ENCODE data around the gene ANLN.
A peak's percentile ranks its signal among the peaks of the same experiment; 100 is the strongest.

The ANLN gene

DNA sequence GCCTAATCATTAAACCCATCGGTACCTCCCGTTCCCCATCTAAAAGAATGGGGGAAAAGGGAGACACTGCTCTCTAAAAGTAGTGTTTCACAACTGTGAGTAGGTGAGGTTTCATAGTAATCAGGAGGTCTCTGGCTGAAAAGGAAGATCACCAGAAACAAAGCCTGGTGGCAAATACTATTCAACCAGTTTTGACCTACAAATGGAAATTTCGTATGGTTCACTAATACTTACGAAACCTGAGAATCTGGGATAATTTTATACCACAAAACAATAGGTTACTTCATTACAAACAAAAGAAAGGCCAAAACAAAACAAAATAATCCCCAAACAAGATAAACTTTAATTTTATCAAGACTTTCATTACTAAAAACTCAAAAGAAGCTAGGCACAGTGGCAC is 28.4 kb upstream of the ANLN start:
- Histone ChIP-seq H3K27ac (no peak overlapping the region), H3K27me3 (peaks cover 18% of the 10 kb centered on the region), H3K4me3 (ENCODE audit: low read depth in 1 of 2, low read length in 1 of 2) (no peak overlapping the region), H3K4me1 (ENCODE audit: control insufficient read depth in 1 of 2, insufficient read depth in 1 of 2, low read depth in 1 of 2, low read length in 1 of 2) (peaks cover 0 to under 1% of the 10 kb centered on the region in 2 experiments), H3K36me3 (no peaks in the 10 kb centered on the region), H3K9me3 (no peaks in the 10 kb centered on the region)
- TF ChIP-seq, protein P1, sequence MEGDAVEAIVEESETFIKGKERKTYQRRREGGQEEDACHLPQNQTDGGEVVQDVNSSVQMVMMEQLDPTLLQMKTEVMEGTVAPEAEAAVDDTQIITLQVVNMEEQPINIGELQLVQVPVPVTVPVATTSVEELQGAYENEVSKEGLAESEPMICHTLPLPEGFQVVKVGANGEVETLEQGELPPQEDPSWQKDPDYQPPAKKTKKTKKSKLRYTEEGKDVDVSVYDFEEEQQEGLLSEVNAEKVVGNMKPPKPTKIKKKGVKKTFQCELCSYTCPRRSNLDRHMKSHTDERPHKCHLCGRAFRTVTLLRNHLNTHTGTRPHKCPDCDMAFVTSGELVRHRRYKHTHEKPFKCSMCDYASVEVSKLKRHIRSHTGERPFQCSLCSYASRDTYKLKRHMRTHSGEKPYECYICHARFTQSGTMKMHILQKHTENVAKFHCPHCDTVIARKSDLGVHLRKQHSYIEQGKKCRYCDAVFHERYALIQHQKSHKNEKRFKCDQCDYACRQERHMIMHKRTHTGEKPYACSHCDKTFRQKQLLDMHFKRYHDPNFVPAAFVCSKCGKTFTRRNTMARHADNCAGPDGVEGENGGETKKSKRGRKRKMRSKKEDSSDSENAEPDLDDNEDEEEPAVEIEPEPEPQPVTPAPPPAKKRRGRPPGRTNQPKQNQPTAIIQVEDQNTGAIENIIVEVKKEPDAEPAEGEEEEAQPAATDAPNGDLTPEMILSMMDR (IDR thresholded peaks at IDR 0.05) = no peak

DNA sequence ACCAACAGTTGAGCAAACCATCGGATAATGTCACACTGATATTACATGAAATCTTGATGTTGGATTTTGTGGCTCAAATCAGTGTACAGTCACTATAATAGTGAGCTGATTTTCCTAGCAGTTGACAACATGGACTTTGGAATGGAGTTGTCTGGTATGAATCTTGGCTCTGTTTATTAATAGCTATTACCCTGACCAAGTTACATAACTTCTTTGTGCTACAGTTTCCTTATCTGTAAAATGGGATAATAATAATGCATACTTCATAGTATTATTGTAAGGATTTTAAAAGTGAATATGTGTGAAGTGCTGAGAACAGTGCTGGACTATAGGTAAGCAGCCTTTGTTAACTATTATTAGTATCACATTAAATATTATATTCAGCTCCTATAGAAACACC is 26.1 kb upstream of the ANLN start:
- TF ChIP-seq, protein P1 (IDR thresholded peaks at IDR 0.05) = no peak
- Histone ChIP-seq H3K27ac (no peak overlapping the region), H3K4me3 (ENCODE audit: low read depth in 1 of 2, low read length in 1 of 2) (no peak overlapping the region)

GRCh38 chr7:36366005-36366717 is 23.5 kb upstream of the ANLN start:
- peaks cover 11% of the 10 kb centered on the region in 2 experiments for H3K4me1 ChIP-seq (ENCODE audit: control insufficient read depth in 1 of 2, insufficient read depth in 1 of 2, low read depth in 1 of 2, low read length in 1 of 2)
- H3K27me3 ChIP-seq = peaks cover 25% of the 10 kb centered on the region
- no peaks in the 10 kb centered on the region for H3K36me3 ChIP-seq
- H3K9me3 ChIP-seq = no peaks in the 10 kb centered on the region
- H3K27ac ChIP-seq = no peak overlapping the region
- H3K4me3 ChIP-seq (ENCODE audit: low read depth in 1 of 2, low read length in 1 of 2) = peak overlapping the region; percentile 76 to 81
- TF ChIP-seq, protein P1 (IDR thresholded peaks at IDR 0.05) = no peak

More for the DNA sequence above, 26.1 kb upstream of the ANLN start:
- Histone ChIP-seq H3K27me3 (peaks cover 25% of the 10 kb centered on the region), H3K9me3 (no peaks in the 10 kb centered on the region), H3K36me3 (no peaks in the 10 kb centered on the region), H3K4me1 (ENCODE audit: control insufficient read depth in 1 of 2, insufficient read depth in 1 of 2, low read depth in 1 of 2, low read length in 1 of 2) (peaks cover 11% of the 10 kb centered on the region in 2 experiments)

DNA sequence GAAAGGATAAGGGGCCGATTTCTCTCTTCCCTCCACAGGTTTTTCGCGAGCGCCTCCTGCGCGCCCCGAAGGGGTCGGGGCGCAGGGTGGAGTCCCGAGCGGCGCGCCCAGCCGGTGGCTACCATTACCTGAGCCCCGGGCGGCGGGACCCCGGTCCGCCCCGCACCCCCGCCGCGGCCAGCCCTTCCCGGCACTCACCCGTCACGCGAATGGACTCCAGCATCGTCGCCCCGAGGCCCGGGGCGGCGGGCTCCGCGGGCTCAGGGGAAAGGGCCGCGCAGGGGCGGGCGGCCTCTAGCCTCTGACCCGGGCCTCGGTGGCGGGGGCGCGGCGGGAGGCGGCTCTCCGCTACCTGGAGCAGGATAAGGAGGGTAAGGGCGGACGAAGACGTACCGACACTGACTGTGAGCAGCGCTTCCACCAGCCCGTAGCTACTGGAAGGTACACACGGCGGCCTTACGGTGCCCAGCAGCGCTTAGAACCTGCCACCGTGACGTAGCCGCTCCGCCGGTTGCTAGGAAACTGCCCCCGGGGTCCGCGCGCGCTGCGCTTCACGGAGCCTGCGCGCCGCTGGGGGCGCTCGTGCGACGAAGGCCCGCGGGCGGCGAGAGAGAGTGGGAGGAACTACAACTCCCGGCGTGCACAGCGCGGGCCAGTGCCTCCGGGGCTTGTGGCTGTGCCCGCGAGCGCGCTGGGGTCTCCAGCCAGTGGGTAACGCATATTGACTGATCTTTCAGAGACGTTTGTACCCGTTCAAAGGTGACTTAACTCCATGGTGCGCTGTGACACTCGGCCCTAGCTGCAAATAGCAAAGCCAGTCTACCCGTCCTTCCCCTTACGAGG is 22.7 kb upstream of the ANLN start:
- H3K27me3 ChIP-seq = peaks cover 25% of the 10 kb centered on the region
- peaks cover 11% of the 10 kb centered on the region in 2 experiments for H3K4me1 ChIP-seq (ENCODE audit: control insufficient read depth in 1 of 2, insufficient read depth in 1 of 2, low read depth in 1 of 2, low read length in 1 of 2)
- H3K9me3 ChIP-seq = no peaks in the 10 kb centered on the region
- TF ChIP-seq, protein P1 (IDR thresholded peaks at IDR 0.05) = peak; percentile 97
- peak overlapping the region; percentile 76 to 81 for H3K4me3 ChIP-seq (ENCODE audit: low read depth in 1 of 2, low read length in 1 of 2)
- no peaks in the 10 kb centered on the region for H3K36me3 ChIP-seq
- no peak overlapping the region for H3K27ac ChIP-seq

DNA sequence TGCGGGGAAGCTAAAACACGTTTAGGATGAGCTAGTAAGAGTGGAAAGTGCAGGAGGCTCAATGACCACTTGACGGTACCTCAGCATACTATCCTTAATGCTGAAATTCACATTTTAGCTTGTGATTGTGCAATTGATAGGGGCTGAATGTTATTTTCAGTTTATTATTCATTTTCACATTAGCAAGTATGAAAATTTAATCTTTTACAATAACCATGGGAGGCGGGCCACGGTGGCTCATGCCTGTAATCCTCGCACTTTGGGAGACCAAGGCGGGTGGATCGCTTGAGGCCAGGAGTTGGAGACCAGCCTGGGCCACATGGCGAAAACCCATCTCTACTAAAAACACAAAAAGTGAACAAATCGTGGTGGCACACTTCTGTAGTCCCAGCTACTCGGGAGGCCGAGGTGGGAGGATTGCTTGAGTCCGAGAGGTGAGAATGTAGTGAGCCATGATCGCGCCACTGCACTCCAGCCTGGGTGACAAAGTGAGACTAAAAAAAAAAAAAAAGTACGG is 22.0 kb upstream of the ANLN start:
- Histone ChIP-seq H3K4me1 (ENCODE audit: control insufficient read depth in 1 of 2, insufficient read depth in 1 of 2, low read depth in 1 of 2, low read length in 1 of 2) (peaks cover 11% of the 10 kb centered on the region in 2 experiments), H3K9me3 (no peaks in the 10 kb centered on the region), H3K27me3 (peaks cover 25% of the 10 kb centered on the region), H3K27ac (no peak overlapping the region), H3K36me3 (no peaks in the 10 kb centered on the region), H3K4me3 (ENCODE audit: low read depth in 1 of 2, low read length in 1 of 2) (peak overlapping the region; percentile 76 to 81)
- TF ChIP-seq, protein P1 (IDR thresholded peaks at IDR 0.05) = no peak
